ENCODE data around the gene TMEM208. TPM values are rescaled to one million over a fixed set of nuclear protein-coding genes. Genes with fewer than 3 reads are reported as not detected.

Gene TMEM208
- total RNA-seq, 1 donor from 2014 or later, result 11.5 TPM

- no peak overlapping the region for H3K27ac ChIP-seq (replicated peaks)
- TF ChIP-seq CTCF (IDR thresholded peaks at IDR 0.05; ENCODE audit: borderline replicate concordance), result no peak
- no peak overlapping the region for H3K4me3 ChIP-seq
- H3K9me3 ChIP-seq (replicated peaks), result no peaks in the 10 kb centered on the region
- intact Hi-C loops (cut with micrococcal nuclease), result no loop called here
- no peaks in the 10 kb centered on the region for H3K36me3 ChIP-seq
- H3K27me3 ChIP-seq (ENCODE audit: low read depth), result peaks cover 1% of the 10 kb centered on the region
- DNase-seq, result no peak
- no peaks in the 10 kb centered on the region for H3K4me1 ChIP-seq
Observed at GRCh38 chr16:67271446-67271845, 44.5 kb downstream of the TMEM208 start.

- Histone ChIP-seq H3K4me1 (peaks cover 16% of the 10 kb centered on the region), H3K9me3 (replicated peaks) (no peaks in the 10 kb centered on the region), H3K4me3 (no peak overlapping the region), H3K36me3 (no peaks in the 10 kb centered on the region), H3K27me3 (ENCODE audit: low read depth) (peaks cover 4% of the 10 kb centered on the region), H3K27ac (replicated peaks) (no peak overlapping the region)
- DNase-seq, result no peak
- no peak for TF ChIP-seq CTCF (IDR thresholded peaks at IDR 0.05; ENCODE audit: borderline replicate concordance)
- intact Hi-C loops (cut with micrococcal nuclease), result no loop called here
Observed at GRCh38 chr16:67275321-67275720, 48.4 kb downstream of the TMEM208 start.

GRCh38 chr16:67277294-67277998 is 50.5 kb downstream of the TMEM208 start:
- no peak overlapping the region for H3K4me3 ChIP-seq
- H3K27ac ChIP-seq (replicated peaks), result no peak overlapping the region
- peaks cover 4% of the 10 kb centered on the region for H3K27me3 ChIP-seq (ENCODE audit: low read depth)
- H3K9me3 ChIP-seq (replicated peaks), result no peaks in the 10 kb centered on the region
- intact Hi-C loops (cut with micrococcal nuclease), result no loop called here
- H3K4me1 ChIP-seq, result peaks cover 16% of the 10 kb centered on the region
- H3K36me3 ChIP-seq, result no peaks in the 10 kb centered on the region
- no peak for DNase-seq
- no peak for TF ChIP-seq CTCF (IDR thresholded peaks at IDR 0.05; ENCODE audit: borderline replicate concordance)

- H3K27me3 ChIP-seq (ENCODE audit: low read depth), result peaks cover 4% of the 10 kb centered on the region
- no peaks in the 10 kb centered on the region for H3K36me3 ChIP-seq
- H3K9me3 ChIP-seq (replicated peaks), result no peaks in the 10 kb centered on the region
- H3K4me1 ChIP-seq, result peaks cover 16% of the 10 kb centered on the region
- DNase-seq, result no peak
- TF ChIP-seq CTCF (IDR thresholded peaks at IDR 0.05; ENCODE audit: borderline replicate concordance), result no peak
- peak overlapping the region; percentile 50 for H3K27ac ChIP-seq (replicated peaks)
- intact Hi-C loops (cut with micrococcal nuclease), result no loop called here
- peak overlapping the region; percentile 70 for H3K4me3 ChIP-seq
Observed at GRCh38 chr16:67277999-67278772, 51.3 kb downstream of the TMEM208 start.

Small RNAs within 50 kb of the gene (microRNA-seq; reads per million reads assigned to microRNA genes)
- gene MIR328, result 139 reads per million, percentile 59 among the genes with 10 or more reads in this experiment

Other genes with a start within 250 kb of the TMEM208 start
- gene CES4A, start 238.5 kb upstream of the TMEM208 start, total RNA-seq, result 11.0 TPM
- 25.2 TPM for gene CBFB, start 198.0 kb upstream of the TMEM208 start, total RNA-seq
- 10.4 TPM for gene PHAF1, start 117.2 kb upstream of the TMEM208 start, total RNA-seq
- 9.8 TPM for gene B3GNT9, start 76.1 kb upstream of the TMEM208 start, total RNA-seq
- 9.8 TPM for gene TRADD, start 67.2 kb upstream of the TMEM208 start, total RNA-seq
- 9.4 TPM for gene FBXL8, start 67.2 kb upstream of the TMEM208 start, total RNA-seq
- 70.5 TPM for gene HSF4, start 62.4 kb upstream of the TMEM208 start, total RNA-seq
- gene NOL3, start 56.6 kb upstream of the TMEM208 start, total RNA-seq, result 110 TPM
- 14.2 TPM for gene MATCAP1, start 43.2 kb upstream of the TMEM208 start, total RNA-seq
- gene EXOC3L1, start 37.0 kb upstream of the TMEM208 start, total RNA-seq, result 3.9 TPM
- gene E2F4, start 35.0 kb upstream of the TMEM208 start, total RNA-seq, result 35.9 TPM
- 0.80 TPM for gene ELMO3, start 28.0 kb upstream of the TMEM208 start, total RNA-seq
- 18.0 TPM for gene FHOD1, start 20.4 kb downstream of the TMEM208 start, total RNA-seq
- gene SLC9A5, start 21.8 kb downstream of the TMEM208 start, total RNA-seq, result 1.3 TPM
- 1.1 TPM for gene PLEKHG4, start 52.4 kb downstream of the TMEM208 start, total RNA-seq
- gene KCTD19, start 99.6 kb downstream of the TMEM208 start, total RNA-seq, result not detected
- gene LRRC36, start 99.7 kb downstream of the TMEM208 start, total RNA-seq, result not detected
- 15.5 TPM for gene TPPP3, start 166.4 kb downstream of the TMEM208 start, total RNA-seq
- gene ZDHHC1, start 189.3 kb downstream of the TMEM208 start, total RNA-seq, result 2.9 TPM
- gene HSD11B2, start 204.0 kb downstream of the TMEM208 start, total RNA-seq, result 0.99 TPM

All from left ventricle myocardium inferior (tissue), 1 donor.